PC-9 (cell line): Measurements from ENCODE around the gene PUS7L.

ENCODE experiments used
- CTCF ChIP-seq: fragments of 200-600 bp; sonication (generic); conservative IDR thresholded peaks from 2 replicates; pipeline ENCODE4 v1.6.1; 2017; ENCODE audit warnings: mixed run types, antibody characterized with exemption, mild to moderate bottlenecking, moderate library complexity
- EZH2 ChIP-seq: fragments of 200-600 bp; sonication (generic); IDR thresholded peaks from 2 replicates; pipeline ENCODE4 v1.8.0; 2017; ENCODE audit warnings: antibody characterized with exemption, low read depth

DNA sequence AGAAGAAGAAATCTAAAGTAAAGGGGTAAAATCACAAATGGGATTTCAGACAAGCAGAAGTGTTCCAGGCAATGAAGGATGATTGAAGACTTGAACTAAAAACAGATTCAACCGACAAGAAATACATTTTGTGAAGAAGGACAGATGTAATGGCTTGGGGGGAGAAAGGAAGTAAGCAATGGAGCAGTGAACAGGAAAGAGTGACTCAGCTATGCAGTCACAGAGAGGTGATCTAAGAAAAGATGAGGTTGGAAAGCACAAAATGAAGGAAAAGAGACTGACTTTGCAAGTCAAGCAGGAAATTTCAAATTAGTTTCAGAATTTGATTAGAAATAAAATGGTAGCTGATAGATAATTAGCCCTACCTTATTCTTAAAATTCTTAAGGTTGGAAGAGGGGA lies 66.5 kb downstream of the PUS7L start:
- TF ChIP-seq CTCF (no peak), EZH2 (no peak)
